Astrocyte of the spinal cord (primary cell): ENCODE data around the gene GYG1.
A peak's percentile ranks its signal among the peaks of the same experiment; 100 is the strongest.

Experiments
- DNase-seq: peaks from one replicate; pipeline ENCODE4 v3.0.0; 2011; ENCODE audit warnings: low read depth, low spot score
- H3K4me3 ChIP-seq: 2 replicates; pipeline ENCODE4 v1.5.1; 2011; ENCODE audit warnings: low read depth, mild to moderate bottlenecking, low read length, moderate library complexity
- in situ Hi-C: cut with HindIII; loops from 2 replicates; pipeline ENCODE4 v1.10.0; 2017; ENCODE audit warnings: low sequenced_read_pairs
- TF ChIP-seq, protein P1 (sequence below): IDR thresholded peaks from 2 replicates; pipeline ENCODE4 v1.5.1; 2012; ENCODE audit warnings: low read depth, mild to moderate bottlenecking, low read length, inconsistent platforms

Gene GYG1

GRCh38 chr3:148964809-148965208 is 26.5 kb upstream of the GYG1 start:
- DNase-seq = no peak
- in situ Hi-C loops = no loop called here

DNA sequence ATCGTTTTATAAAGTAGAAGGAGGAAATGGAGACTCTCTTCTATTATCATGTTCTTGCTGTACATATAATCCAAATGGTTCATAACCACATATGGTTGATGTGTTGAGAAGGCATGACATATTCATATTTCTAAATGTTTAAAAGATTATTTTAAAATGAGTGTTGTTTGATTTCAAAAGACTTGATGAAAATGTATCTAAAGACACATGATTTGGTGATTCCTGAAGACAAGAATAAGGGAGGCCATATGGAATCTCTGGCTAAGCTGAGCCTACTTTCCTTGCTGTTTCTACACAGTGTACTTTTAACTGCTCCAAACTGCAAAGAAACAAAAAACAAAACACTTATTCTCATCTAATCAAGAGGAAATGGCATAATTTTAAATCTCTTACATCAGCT is 23.0 kb upstream of the GYG1 start:
- in situ Hi-C loops = no loop called here
- TF ChIP-seq, protein P1, sequence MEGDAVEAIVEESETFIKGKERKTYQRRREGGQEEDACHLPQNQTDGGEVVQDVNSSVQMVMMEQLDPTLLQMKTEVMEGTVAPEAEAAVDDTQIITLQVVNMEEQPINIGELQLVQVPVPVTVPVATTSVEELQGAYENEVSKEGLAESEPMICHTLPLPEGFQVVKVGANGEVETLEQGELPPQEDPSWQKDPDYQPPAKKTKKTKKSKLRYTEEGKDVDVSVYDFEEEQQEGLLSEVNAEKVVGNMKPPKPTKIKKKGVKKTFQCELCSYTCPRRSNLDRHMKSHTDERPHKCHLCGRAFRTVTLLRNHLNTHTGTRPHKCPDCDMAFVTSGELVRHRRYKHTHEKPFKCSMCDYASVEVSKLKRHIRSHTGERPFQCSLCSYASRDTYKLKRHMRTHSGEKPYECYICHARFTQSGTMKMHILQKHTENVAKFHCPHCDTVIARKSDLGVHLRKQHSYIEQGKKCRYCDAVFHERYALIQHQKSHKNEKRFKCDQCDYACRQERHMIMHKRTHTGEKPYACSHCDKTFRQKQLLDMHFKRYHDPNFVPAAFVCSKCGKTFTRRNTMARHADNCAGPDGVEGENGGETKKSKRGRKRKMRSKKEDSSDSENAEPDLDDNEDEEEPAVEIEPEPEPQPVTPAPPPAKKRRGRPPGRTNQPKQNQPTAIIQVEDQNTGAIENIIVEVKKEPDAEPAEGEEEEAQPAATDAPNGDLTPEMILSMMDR = no peak
- no peak overlapping the region for H3K4me3 ChIP-seq
- DNase-seq = no peak

More at GRCh38 chr3:148964809-148965208, 26.5 kb upstream of the GYG1 start:
- TF ChIP-seq, protein P1 = no peak
- H3K4me3 ChIP-seq = no peak overlapping the region

DNA sequence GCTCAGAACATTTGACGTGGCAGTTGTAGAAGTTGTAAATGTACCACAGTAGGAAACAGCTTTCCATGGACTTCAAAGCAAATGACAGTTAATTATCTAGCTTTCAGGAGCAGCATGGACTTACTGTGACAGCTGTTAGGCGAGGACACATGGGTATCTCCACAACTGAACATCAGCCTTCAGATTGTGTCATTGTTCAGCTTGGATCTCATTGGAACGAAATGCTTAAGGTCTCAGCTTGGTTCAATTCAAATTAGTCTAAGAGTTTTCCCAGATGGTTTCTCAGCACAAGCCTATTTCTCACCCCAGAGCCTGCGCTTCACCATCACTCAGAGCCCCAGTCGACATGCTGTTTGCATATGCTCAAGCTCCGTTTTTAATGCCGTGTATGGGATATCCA is 21.1 kb upstream of the GYG1 start:
- in situ Hi-C loops = no loop called here
- DNase-seq = no peak
- TF ChIP-seq, protein P1 = no peak
- no peak overlapping the region for H3K4me3 ChIP-seq

GRCh38 chr3:148971401-148972163 is 19.8 kb upstream of the GYG1 start:
- H3K4me3 ChIP-seq = no peak overlapping the region
- TF ChIP-seq, protein P1 = no peak
- DNase-seq = peak; percentile 53
- in situ Hi-C loops = no loop called here

- no peak for DNase-seq
- in situ Hi-C loops = no loop called here
- TF ChIP-seq, protein P1 = no peak
- H3K4me3 ChIP-seq = no peak overlapping the region
Measured at GRCh38 chr3:148974726-148975125, 16.6 kb upstream of the GYG1 start.

DNA sequence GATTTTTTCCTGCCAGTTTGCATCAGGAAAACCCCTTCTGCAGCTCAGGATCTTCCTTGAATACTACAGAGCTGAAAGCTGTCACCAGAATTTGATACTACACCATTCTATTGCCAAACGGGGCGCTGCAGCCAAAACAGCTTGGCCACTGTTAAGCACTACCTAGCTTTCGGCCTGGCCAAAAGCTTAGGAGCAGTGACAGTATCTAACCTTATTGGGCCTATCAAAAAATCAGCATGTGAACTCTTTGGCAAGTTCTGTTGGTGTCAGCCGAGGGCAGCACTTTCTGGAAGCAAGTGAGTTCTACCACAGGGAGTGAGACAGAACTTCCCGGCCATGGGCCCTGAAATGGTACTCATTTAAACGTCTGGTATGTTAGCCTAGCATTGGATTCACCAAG is 16.1 kb upstream of the GYG1 start:
- H3K4me3 ChIP-seq = no peak overlapping the region
- in situ Hi-C loops = no loop called here
- DNase-seq = no peak
- TF ChIP-seq, protein P1 = no peak

GRCh38 chr3:148975696-148976095 is 15.6 kb upstream of the GYG1 start:
- H3K4me3 ChIP-seq = no peak overlapping the region
- DNase-seq = no peak
- in situ Hi-C loops = no loop called here
- TF ChIP-seq, protein P1 = no peak
